K562 (cell line): Measurements from ENCODE around the gene VSIG4. TPM values are rescaled to one million over a fixed set of nuclear protein-coding genes. Genes with fewer than 3 reads are reported as not detected.

Experiments
- ATAC-seq: fragments of 200-7000 bp; cut with Tn5 transposase; 3 replicates; pipeline ENCODE4 v1.9.1; 2020; ENCODE audit warnings: moderate library complexity
- BruUV-seq: library from RNA; stranded (reverse); fragments of 400-500 nt; replicated peaks from 2 replicates; lab custom pipeline; 2021; lab: Mats Ljungman, UMichigan
- CTCF ChIA-PET: fragments of 300-600 bp; formaldehyde crosslinking; extraction: SDS; loops from one replicate; lab custom pipeline; 2021; ENCODE audit warnings: low intra/inter-chr PET ratio; lab: Yijun Ruan, JAX
- POLR2A ChIA-PET: fragments of 300-600, 350-650 bp; sonication (Branson Sonifier 250); formaldehyde crosslinking; extraction: SDS; loops from one replicate; lab custom pipeline; 2021; ENCODE audit warnings: antibody characterized with exemption, inconsistent platforms; lab: Yijun Ruan, JAX
- DNase-seq, 4 experiments: peaks; one replicate each; pipeline versions ENCODE4 v3.0.0 to v3.0.0-alpha.2; 2011 to 2018; ENCODE audit warnings: low spot score in 3 of 4, mixed read lengths in 3 of 4; ENCODE audit errors: extremely low read depth in 1 of 4
- FAIRE-seq: peaks from 2 replicates; lab custom pipeline; 2011; peaks lifted over from hg19 to GRCh38; lab: Jason Lieb, UNC
- H2AFZ ChIP-seq: 2 replicates; pipeline ENCODE4 v1.6.0; 2011; ENCODE audit warnings: low read depth, low read length, control low read depth, inconsistent platforms
- H3K27ac ChIP-seq: fragments of 200-600 bp; 3 replicates; pipeline ENCODE4 v1.8.0; 2011; ENCODE audit warnings: low read depth, mild to moderate bottlenecking, control low read depth, inconsistent platforms, low read length, moderate library complexity, mixed read lengths; ENCODE audit errors: extremely low read depth
- H3K27me3 ChIP-seq, 2 experiments: fragments of 300-600 bp in 1 of 2; 2 replicates in 1 of 2; 3 replicates in 1 of 2; pipeline versions ENCODE4 v1.6.0 to v1.8.0; 2011; ENCODE audit warnings: inconsistent platforms in 2 of 2, low read length in 2 of 2, mild to moderate bottlenecking in 1 of 2, mixed read lengths in 1 of 2, moderate library complexity in 1 of 2; ENCODE audit not compliant: control insufficient read depth in 2 of 2, insufficient read depth in 2 of 2
- H3K36me3 ChIP-seq: fragments of 300-600 bp; 3 replicates; pipeline ENCODE4 v1.8.0; 2011; ENCODE audit warnings: mild to moderate bottlenecking, low read length, inconsistent platforms; ENCODE audit not compliant: control insufficient read depth, insufficient read depth
- H3K4me1 ChIP-seq, 2 experiments: fragments of 200-600 bp in 1 of 2; replicated peaks in 1 of 2; 2 replicates in 1 of 2; 3 replicates in 1 of 2; pipeline versions ENCODE4 v1.5.1 to v1.8.0; 2011; ENCODE audit warnings: inconsistent platforms in 2 of 2, low read length in 2 of 2, mild to moderate bottlenecking in 1 of 2, mixed read lengths in 1 of 2, moderate library complexity in 1 of 2; ENCODE audit not compliant: control insufficient read depth in 2 of 2, insufficient read depth in 2 of 2
- H3K4me2 ChIP-seq: 2 replicates; pipeline ENCODE4 v1.6.1; 2011; ENCODE audit warnings: low read length, control low read depth, inconsistent platforms, mixed read lengths; ENCODE audit not compliant: insufficient read depth
- H3K4me3 ChIP-seq: fragments of 200-600 bp; sonication (generic), shearing (Covaris generic); 2 replicates; pipeline ENCODE4 v1.5.1; 2016; ENCODE audit warnings: control low read depth, inconsistent platforms
- H3K79me2 ChIP-seq: fragments of 200-600 bp; 3 replicates; pipeline ENCODE4 v1.8.0; 2011; ENCODE audit warnings: low read length, inconsistent platforms; ENCODE audit not compliant: control insufficient read depth, insufficient read depth
- H3K9ac ChIP-seq, 2 experiments: 2 replicates each; pipeline versions ENCODE4 v1.6.0 to v1.6.1; 2011; ENCODE audit warnings: low read depth in 2 of 2, low read length in 2 of 2, control low read depth in 1 of 2, inconsistent platforms in 1 of 2, mild to moderate bottlenecking in 1 of 2, mixed read lengths in 1 of 2; ENCODE audit not compliant: insufficient read depth in 1 of 2
- H3K9me1 ChIP-seq: one replicate; pipeline ENCODE4 v1.6.0; 2011; ENCODE audit warnings: inconsistent platforms, mild to moderate bottlenecking, low read length, moderate library complexity; ENCODE audit not compliant: control insufficient read depth, insufficient read depth
- H3K9me3 ChIP-seq: replicated peaks from 2 replicates; pipeline ENCODE4 v1.5.1; 2011; ENCODE audit warnings: low read depth, low read length, inconsistent platforms; ENCODE audit not compliant: control insufficient read depth, insufficient read depth
- H4K20me1 ChIP-seq: replicated peaks from 2 replicates; pipeline ENCODE4 v1.6.1; 2011; ENCODE audit warnings: low read length, inconsistent platforms, mixed read lengths; ENCODE audit not compliant: control insufficient read depth, insufficient read depth
- ATF6 ChIP-seq: sonication (generic); formaldehyde crosslinking; IDR thresholded peaks from 2 replicates; pipeline ENCODE4 v1.4.0; 2020; ENCODE audit warnings: mild to moderate bottlenecking, missing genetic modification reagents
- KLF1 ChIP-seq: fragments of 450-650 bp; IDR thresholded peaks from 2 replicates; pipeline ENCODE4 v1.6.1; 2016; ENCODE audit warnings: missing genetic modification characterization, missing compliant biosample characterization
- MTA2 ChIP-seq: fragments of 450-650 bp; IDR thresholded peaks from 2 replicates; pipeline ENCODE4 v1.6.1; 2016; ENCODE audit warnings: low read depth
- RBFOX2 ChIP-seq: fragments of 200-400 bp; formaldehyde crosslinking; IDR thresholded peaks from 2 replicates; pipeline ENCODE4 v1.6.1; 2017; ENCODE audit warnings: low read depth, mild to moderate bottlenecking, low read length, moderate library complexity
- RBM15 ChIP-seq: fragments of 200-400 bp; formaldehyde crosslinking; IDR thresholded peaks from 2 replicates; pipeline ENCODE4 v1.6.1; 2018; ENCODE audit warnings: mild to moderate bottlenecking, low read length, moderate library complexity; ENCODE audit not compliant: insufficient read depth
- SMAD1 ChIP-seq: fragments of 150-350 bp; IDR thresholded peaks from 2 replicates; pipeline ENCODE4 v1.6.1; 2014; ENCODE audit warnings: low read length, low read depth; ENCODE audit not compliant: partially characterized antibody
- SMARCA4 ChIP-seq: fragments of 450-650 bp; IDR thresholded peaks from 2 replicates; pipeline ENCODE4 v1.6.1; 2016
- THRAP3 ChIP-seq: fragments of 450-650 bp; IDR thresholded peaks from 2 replicates; pipeline ENCODE4 v1.6.1; 2016; ENCODE audit warnings: mild to moderate bottlenecking, inconsistent platforms, borderline replicate concordance
- ZEB2 ChIP-seq: fragments of 450-650 bp; IDR thresholded peaks from 2 replicates; pipeline ENCODE4 v1.6.1; 2016
- WGBS: fragments of 100-300 bp; shearing (Covaris generic); methylation state at CpG from one replicate; pipeline ENCODE4 v1.1.6; 2016; ENCODE audit warnings: low coverage, mixed read lengths; ENCODE audit not compliant: insufficient coverage; ENCODE audit errors: missing lambda C conversion rate; 5-methylcytosine and 5-hydroxymethylcytosine counted together
- in situ Hi-C: fragments of 300-500 bp; cut with MboI; formaldehyde crosslinking; loops from 4 replicates; pipeline ENCODE4 v1.15.0; 2018; ENCODE audit warnings: inconsistent platforms, mixed read lengths
- intact Hi-C: fragments of 100-400 bp; cut with micrococcal nuclease; formaldehyde crosslinking; loops from 2 replicates; pipeline ENCODE4 v1.14.2; 2022
- polyA plus RNA-seq, 8 experiments: library from polyadenylated mRNA; depleted of rRNA in 4 of 8; stranded (reverse) in 5 of 8; unstranded in 3 of 8; fragments of >200 nt; fragmentation: Nextera tagmentation in 2 of 8; fragmentation: Illumina TruSeq in 1 of 8; extraction: Ambion mirVana in 2 of 8; extraction: Trizol in 1 of 8; gene quantifications; 2 replicates each; pipeline versions ENCODE4 v1.2.1 to v1.2.3, GENCODE V29; 2011 to 2014; ENCODE audit warnings: inconsistent platforms in 1 of 8, missing spikeins in 1 of 8
- total RNA-seq, 7 experiments: library from RNA; depleted of rRNA in 6 of 7; stranded (reverse); fragments of >200 nt in 6 of 7; fragmentation: Illumina TruSeq in 2 of 7; extraction: Trizol in 2 of 7; gene quantifications; 2 replicates each; pipeline versions ENCODE4 v1.2.1 to v1.2.3, GENCODE V29; 2011 to 2021; ENCODE audit warnings: low replicate concordance in 1 of 7
- TF ChIP-seq, protein P1 (sequence below): fragments of 450-650 bp; IDR thresholded peaks from 2 replicates; pipeline ENCODE4 v1.6.1; 2017; ENCODE audit warnings: antibody characterized with exemption, mild to moderate bottlenecking

The VSIG4 gene
- total and polyA plus RNA-seq, 9 of the 15 experiments (the other 6 are each of a cell fraction or from before 2014, with no cell fraction given), result 0.22 to 1.6 (median 0.46) TPM; not detected in 1

DNA sequence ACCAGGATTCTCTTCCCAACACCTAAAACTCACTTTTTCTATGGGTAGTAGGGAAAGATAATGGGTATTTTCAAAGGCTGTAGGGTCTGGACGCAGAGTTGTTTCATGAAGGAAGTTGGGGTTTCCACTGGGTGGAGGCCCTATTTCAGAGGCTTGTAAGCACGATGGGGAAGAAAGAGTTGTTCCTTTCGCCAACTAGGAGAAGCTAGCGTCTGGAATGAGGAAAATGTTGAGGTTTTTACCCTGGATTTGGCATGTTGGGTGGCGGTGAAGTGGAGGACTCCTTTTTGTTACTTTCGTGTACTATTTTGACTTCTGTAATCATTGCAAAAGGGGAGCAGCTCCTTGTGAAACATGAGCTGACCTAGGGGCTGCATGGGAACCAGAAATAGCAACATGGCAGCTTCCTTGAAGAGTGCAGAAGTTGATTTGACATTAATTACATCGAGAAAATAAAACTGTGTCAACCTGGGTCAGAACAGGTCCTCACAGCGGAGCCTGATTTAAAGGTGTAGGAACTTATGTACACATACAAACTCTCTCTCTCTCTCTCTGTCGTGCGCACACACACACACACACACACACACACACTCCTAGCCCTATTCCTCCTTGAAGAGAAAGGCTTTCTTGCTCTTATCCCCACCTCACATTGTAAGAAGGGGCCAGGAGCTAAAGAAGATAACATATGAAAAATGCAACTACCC is 19.1 kb downstream of the VSIG4 start (continued):
- TF ChIP-seq KLF1, result no peak
- no peak for TF ChIP-seq ATF6 (CRISPR knock-in tag)
- no peak for TF ChIP-seq SMARCA4
- TF ChIP-seq ZEB2, result no peak
- peak; percentile 15 for TF ChIP-seq SMAD1

DNA sequence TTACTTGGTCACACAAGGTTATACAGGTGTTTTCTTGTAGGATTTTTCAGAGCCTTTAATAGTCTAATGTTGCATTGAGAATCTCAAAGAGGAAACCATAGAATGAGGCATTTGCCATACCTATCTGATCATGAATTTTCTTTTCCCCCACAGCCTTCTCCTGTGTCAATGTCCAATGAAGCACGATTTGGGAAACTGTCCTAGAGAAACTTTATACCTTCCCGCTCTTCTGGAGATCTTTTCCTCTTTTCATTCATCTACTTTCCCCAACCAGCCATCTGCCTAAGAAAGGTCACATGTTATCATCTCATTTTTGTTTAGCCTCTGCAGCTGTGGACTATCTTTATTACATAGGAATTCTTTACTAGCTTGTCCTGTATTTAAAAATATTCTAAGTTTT is 19.9 kb downstream of the VSIG4 start:
- peak overlapping the region; percentile 96 for H3K27ac ChIP-seq
- H3K9me1 ChIP-seq, result no peaks in the 10 kb centered on the region
- H3K4me1 ChIP-seq, result peaks cover 13 to 52% of the 10 kb centered on the region in 2 experiments
- BruUV-seq, result no TSS peak
- no peak for FAIRE-seq
- peak in 1 of 4 experiments; percentile 13 for DNase-seq
- peak overlapping the region; percentile 54 to 88 for H3K9ac ChIP-seq
- peak overlapping the region; percentile 55 for H3K4me3 ChIP-seq
- CTCF ChIA-PET, result interaction anchor here (1.0 kb wide), 1 partner anchor 90 kb away, joined by 4 read pairs; no protein-coding TSS in a partner anchor
- intact Hi-C loops (loop anchor here (5.0 to 10.0 kb wide), 3 partner anchors 142 to 705 kb away; partner anchors contain the start of gene HEPH), in situ Hi-C loops (no loop called here)
- POLR2A ChIA-PET, result interaction anchor here (0.6 to 8.6 kb wide), 6 partner anchors 11 to 29 kb away, joined by 3 to 49 read pairs (median 10); no protein-coding TSS in a partner anchor
- H3K79me2 ChIP-seq, result peaks cover 60% of the 10 kb centered on the region
- H4K20me1 ChIP-seq, result no peaks in the 10 kb centered on the region
- no peak for ATAC-seq
- WGBS, result 36% methylated on average over 2 of the region's 2 CpGs
- no peaks in the 10 kb centered on the region for H3K9me3 ChIP-seq
- H3K4me2 ChIP-seq, result peak overlapping the region; percentile 94
- peaks cover 51% of the 10 kb centered on the region for H3K36me3 ChIP-seq
- no peak overlapping the region for H2AFZ ChIP-seq
- no peaks in the 10 kb centered on the region for H3K27me3 ChIP-seq
- TF ChIP-seq, protein P1, sequence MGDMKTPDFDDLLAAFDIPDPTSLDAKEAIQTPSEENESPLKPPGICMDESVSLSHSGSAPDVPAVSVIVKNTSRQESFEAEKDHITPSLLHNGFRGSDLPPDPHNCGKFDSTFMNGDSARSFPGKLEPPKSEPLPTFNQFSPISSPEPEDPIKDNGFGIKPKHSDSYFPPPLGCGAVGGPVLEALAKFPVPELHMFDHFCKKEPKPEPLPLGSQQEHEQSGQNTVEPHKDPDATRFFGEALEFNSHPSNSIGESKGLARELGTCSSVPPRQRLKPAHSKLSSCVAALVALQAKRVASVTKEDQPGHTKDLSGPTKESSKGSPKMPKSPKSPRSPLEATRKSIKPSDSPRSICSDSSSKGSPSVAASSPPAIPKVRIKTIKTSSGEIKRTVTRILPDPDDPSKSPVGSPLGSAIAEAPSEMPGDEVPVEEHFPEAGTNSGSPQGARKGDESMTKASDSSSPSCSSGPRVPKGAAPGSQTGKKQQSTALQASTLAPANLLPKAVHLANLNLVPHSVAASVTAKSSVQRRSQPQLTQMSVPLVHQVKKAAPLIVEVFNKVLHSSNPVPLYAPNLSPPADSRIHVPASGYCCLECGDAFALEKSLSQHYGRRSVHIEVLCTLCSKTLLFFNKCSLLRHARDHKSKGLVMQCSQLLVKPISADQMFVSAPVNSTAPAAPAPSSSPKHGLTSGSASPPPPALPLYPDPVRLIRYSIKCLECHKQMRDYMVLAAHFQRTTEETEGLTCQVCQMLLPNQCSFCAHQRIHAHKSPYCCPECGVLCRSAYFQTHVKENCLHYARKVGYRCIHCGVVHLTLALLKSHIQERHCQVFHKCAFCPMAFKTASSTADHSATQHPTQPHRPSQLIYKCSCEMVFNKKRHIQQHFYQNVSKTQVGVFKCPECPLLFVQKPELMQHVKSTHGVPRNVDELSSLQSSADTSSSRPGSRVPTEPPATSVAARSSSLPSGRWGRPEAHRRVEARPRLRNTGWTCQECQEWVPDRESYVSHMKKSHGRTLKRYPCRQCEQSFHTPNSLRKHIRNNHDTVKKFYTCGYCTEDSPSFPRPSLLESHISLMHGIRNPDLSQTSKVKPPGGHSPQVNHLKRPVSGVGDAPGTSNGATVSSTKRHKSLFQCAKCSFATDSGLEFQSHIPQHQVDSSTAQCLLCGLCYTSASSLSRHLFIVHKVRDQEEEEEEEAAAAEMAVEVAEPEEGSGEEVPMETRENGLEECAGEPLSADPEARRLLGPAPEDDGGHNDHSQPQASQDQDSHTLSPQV, result peak; percentile 36; the same call in 1 of the 2 replicates
- TF ChIP-seq THRAP3, result no peak
- TF ChIP-seq RBFOX2, result peak; percentile 46; the same call in 1 of the 2 replicates
- TF ChIP-seq RBM15, result no peak
- no peak for TF ChIP-seq MTA2
